SJCRH30 (cell line): ENCODE results near the gene SLIT1. TPM values are rescaled to one million over a fixed set of nuclear protein-coding genes. Genes with fewer than 3 reads are reported as not detected.

Source experiments
- DNase-seq, 2 experiments: peaks; one replicate each; pipeline ENCODE4 v3.0.0-alpha.2; 2015 to 2020
- H3K27ac ChIP-seq: fragments of 250-450 bp; sonication (Bioruptor Pico); 2 replicates; pipeline ENCODE4 v1.5.1; 2020; ENCODE audit warnings: mild to moderate bottlenecking, moderate library complexity
- H3K27me3 ChIP-seq: fragments of 250-450 bp; sonication (Bioruptor Pico); 2 replicates; pipeline ENCODE4 v1.5.1; 2020; ENCODE audit warnings: mild to moderate bottlenecking, moderate library complexity
- H3K36me3 ChIP-seq: fragments of 250-450 bp; sonication (Bioruptor Pico); 2 replicates; pipeline ENCODE4 v1.5.1; 2020; ENCODE audit warnings: mild to moderate bottlenecking, moderate library complexity
- H3K4me1 ChIP-seq: fragments of 250-450 bp; sonication (Bioruptor Pico); 2 replicates; pipeline ENCODE4 v1.5.1; 2020; ENCODE audit warnings: mild to moderate bottlenecking, moderate library complexity
- H3K4me3 ChIP-seq: fragments of 250-450 bp; sonication (Bioruptor Pico); 2 replicates; pipeline ENCODE4 v1.5.1; 2020; ENCODE audit warnings: mild to moderate bottlenecking, moderate library complexity
- H3K9me3 ChIP-seq: fragments of 250-450 bp; sonication (Bioruptor Pico); replicated peaks from 2 replicates; pipeline ENCODE4 v1.5.1; 2020; ENCODE audit warnings: mild to moderate bottlenecking, moderate library complexity
- total RNA-seq: library from RNA; depleted of rRNA; stranded (reverse); fragments of >200 nt; shearing (Covaris generic); gene quantifications from 2 replicates; pipeline ENCODE4 v1.2.3, GENCODE V29; 2014

Gene SLIT1
- total RNA-seq, 1 experiment from 2014 or later = 0.04 TPM

DNA sequence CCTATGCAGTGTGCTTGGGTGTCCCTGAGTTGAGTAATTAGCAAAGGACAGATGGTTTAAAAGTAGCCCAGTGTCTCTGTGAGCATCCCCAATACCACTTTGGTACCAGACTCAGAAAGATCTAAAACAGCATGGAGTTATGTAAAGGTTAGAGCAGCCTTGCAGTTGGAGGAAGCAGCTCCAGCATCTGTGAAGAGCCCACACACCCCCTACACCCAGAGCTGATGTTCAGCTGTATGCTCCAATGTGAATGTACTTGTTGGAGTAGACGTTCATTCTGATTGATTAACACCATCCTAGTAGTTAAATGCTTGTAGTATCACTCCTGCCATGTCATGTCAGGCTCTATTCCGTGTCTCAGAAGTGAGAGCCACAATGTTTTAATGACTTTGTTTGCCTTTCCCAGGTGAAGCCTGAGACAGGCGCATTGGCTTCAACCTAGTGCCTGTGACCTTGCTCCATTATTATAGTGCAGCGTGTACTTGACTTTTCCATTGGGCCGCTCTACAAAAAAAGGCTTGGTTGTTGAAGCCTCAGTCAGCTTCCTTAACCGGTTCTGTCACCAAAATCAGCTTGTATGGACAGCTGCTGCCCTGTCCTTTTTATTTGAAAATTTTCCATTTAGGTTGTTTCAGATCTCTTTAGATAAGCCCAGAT is 199.4 kb downstream of the SLIT1 start:
- no peak overlapping the region for H3K27ac ChIP-seq
- DNase-seq = no peak
- H3K27me3 ChIP-seq = no peaks in the 10 kb centered on the region
- no peaks in the 10 kb centered on the region for H3K9me3 ChIP-seq
- no peaks in the 10 kb centered on the region for H3K4me1 ChIP-seq
- H3K4me3 ChIP-seq = no peak overlapping the region
- 0 out of 2 replicates have a peak, but pooled peaks cover 3% of the 10 kb centered on the region for H3K36me3 ChIP-seq

DNA sequence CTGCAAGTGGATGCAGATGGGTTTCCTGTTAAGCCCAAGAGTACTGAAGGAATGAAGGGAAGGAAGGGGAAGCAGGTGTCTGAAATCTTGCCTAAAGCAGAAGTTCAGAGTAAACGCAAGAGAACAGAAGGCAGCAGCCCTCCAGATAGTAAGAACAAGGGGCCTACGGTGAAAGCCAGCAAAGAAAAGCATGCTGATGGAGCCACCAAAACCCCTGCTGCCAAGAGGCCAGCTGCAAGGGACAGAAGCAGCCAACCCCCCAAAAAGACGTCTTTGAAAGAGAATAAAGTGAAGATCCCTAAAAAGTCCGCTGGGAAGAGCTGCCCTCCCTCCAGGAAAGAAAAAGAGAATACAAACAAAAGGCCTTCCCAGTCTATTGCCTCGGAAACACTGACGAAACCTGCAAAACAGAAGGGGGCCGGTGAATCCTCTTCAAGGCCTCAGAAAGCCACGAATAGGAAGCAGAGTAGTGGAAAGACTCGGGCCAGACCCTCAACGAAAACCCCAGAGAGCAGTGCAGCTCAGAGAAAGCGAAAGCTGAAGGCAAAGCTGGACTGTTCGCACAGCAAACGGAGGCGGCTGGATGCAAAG is 201.1 kb downstream of the SLIT1 start:
- peaks cover 3% of the 10 kb centered on the region; the same call in 1 of the 2 replicates for H3K36me3 ChIP-seq
- no peaks in the 10 kb centered on the region for H3K9me3 ChIP-seq
- H3K27me3 ChIP-seq = no peaks in the 10 kb centered on the region
- no peak overlapping the region for H3K27ac ChIP-seq
- H3K4me3 ChIP-seq = no peak overlapping the region
- no peaks in the 10 kb centered on the region for H3K4me1 ChIP-seq
- no peak for DNase-seq

DNA sequence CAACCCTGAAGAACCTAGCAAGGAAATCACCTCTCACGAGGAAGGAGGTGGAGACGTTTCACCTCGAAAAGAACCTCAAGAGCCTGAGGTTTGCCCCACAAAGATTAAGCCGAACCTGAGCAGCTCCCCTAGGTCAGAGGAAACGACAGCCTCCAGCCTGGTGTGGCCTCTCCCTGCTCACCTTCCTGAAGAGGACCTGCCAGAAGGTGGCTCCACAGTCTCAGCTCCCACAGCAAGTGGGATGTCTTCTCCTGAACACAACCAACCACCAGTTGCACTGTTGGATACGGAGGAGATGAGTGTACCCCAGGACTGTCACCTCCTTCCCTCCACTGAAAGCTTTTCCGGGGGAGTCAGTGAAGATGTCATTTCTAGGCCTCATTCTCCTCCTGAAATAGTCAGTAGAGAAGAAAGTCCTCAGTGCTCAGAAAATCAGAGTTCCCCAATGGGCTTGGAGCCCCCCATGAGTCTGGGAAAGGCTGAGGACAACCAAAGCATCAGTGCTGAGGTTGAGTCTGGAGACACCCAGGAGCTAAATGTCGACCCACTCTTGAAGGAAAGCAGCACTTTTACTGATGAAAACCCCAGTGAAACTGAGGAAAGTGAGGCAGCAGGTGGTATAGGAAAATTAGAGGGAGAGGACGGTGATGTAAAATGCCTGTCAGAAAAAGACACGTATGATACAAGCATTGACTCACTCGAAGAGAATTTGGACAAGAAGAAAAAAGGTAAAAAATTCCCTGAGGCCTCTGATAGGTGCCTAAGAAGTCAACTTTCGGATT is 203.4 kb downstream of the SLIT1 start:
- no peaks in the 10 kb centered on the region for H3K4me1 ChIP-seq
- no peaks in the 10 kb centered on the region for H3K9me3 ChIP-seq
- no peak overlapping the region for H3K4me3 ChIP-seq
- no peak overlapping the region for H3K27ac ChIP-seq
- H3K36me3 ChIP-seq = peaks cover 3% of the 10 kb centered on the region; the same call in 1 of the 2 replicates
- H3K27me3 ChIP-seq = no peaks in the 10 kb centered on the region
- no peak for DNase-seq

DNA sequence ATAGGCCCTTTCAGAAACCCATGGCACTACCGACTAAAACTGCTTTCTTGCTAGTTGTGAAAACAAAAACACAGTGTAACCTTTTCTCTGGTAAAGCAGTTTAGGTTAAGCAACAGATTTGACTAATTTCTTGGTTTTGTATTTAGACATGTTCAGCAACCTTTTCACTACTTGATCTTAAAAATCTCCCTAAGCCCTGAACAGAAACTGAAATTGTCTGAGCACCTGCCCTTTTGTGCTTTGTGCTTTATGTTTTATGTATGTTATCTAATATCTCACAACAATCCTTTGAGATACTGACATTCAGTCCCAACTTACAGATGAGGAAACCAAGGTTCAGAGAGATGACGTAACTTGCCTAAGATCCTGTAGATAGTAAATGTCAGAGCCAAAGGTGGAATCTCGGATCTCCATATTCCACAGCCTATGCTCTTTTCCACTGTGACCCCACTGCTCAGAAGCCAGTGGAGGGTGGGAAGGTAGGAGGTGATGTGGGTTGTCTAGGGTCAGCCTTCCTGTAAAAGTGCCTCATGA is 207.1 kb downstream of the SLIT1 start:
- no peaks in the 10 kb centered on the region for H3K9me3 ChIP-seq
- no peak overlapping the region for H3K27ac ChIP-seq
- no peak overlapping the region for H3K4me3 ChIP-seq
- no peaks in the 10 kb centered on the region for H3K4me1 ChIP-seq
- peaks cover 3% of the 10 kb centered on the region; the same call in 1 of the 2 replicates for H3K36me3 ChIP-seq
- H3K27me3 ChIP-seq = no peaks in the 10 kb centered on the region
- DNase-seq = no peak

DNA sequence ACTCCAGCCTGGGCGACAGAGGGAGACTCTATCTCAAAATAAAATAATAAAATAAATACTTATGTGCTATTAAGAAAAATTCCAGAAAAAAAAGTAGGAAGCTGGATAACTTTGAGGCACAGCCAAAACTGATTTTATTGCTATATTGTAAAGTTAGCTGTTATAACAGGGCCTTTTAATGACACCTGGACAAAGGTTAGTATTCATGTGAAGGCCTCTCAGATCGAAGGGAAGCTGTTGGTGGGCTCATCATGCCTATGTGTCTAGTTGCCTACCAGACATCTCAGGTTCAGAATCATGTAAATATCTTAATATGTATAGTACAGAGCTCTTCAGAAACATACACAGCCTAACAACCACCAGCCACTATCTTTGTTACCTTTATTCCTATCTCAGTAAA is 210.6 kb downstream of the SLIT1 start:
- Histone ChIP-seq H3K27me3 (no peaks in the 10 kb centered on the region), H3K4me3 (no peak overlapping the region), H3K36me3 (no peaks in the 10 kb centered on the region), H3K27ac (no peak overlapping the region), H3K9me3 (no peaks in the 10 kb centered on the region), H3K4me1 (no peaks in the 10 kb centered on the region)
- no peak for DNase-seq

DNA sequence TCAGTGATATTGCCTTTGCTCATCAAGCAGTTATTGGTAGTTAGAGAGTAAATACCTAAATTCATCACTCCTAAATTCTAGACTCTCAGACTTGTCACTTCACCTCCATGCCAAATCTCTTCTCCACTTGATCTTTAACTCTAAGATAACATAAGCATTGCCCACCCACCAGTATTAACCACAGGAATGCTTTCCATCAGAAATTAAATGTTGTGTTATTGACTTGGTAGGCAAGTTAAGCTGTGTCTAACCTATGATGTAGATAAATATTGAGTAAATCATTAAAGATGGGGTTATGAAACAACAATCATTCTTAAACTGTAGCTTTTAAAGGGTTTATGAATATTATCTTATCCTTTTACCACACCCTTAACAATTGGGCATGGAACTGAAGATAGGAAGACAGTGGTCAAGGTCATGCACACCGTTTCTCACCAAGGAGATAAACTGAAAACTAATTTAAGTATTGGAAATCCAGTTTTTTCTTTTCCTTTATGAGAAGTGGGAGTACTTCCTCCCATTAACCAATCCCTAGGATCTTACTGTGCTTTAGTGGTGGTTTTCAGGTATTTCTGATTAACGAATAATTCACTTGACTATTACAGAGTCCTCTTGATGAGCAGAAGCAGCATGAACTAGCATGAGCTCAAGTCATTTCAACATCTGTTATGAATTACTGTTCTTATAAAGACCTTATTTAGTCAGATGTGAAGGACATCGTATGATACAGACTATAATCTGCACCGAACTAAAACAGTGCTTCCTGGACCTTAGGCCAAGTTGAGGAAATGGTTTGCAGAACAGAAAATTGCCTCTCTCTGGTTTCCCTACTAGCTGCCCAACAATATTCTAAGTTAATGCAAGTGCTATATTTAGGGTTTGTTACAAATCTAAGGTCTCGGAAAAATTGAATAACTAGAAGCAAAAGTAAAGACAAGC is 211.7 kb downstream of the SLIT1 start:
- DNase-seq = no peak
- no peaks in the 10 kb centered on the region for H3K36me3 ChIP-seq
- H3K9me3 ChIP-seq = no peaks in the 10 kb centered on the region
- no peak overlapping the region for H3K27ac ChIP-seq
- no peaks in the 10 kb centered on the region for H3K27me3 ChIP-seq
- no peaks in the 10 kb centered on the region for H3K4me1 ChIP-seq
- H3K4me3 ChIP-seq = no peak overlapping the region

DNA sequence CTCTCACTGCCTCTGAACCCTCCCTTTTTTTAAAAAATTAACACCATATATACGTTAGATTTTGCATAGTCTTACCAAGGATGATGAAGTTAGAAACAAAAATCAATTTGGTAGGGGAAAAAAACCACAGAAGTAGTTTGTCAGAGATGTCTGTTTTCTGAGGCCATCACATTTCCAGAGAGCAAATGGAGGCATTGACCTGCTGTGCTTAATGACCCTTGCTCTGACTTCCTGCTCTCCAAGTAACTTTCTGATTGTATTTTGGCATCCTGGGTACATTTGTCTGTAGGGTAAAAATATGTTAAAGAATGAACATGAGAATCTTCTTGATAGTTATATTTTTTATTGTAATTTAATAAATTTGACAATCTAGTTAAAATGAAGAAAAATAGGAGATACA is 213.5 kb downstream of the SLIT1 start:
- Histone ChIP-seq H3K27ac (no peak overlapping the region), H3K4me1 (no peaks in the 10 kb centered on the region), H3K4me3 (no peak overlapping the region), H3K27me3 (no peaks in the 10 kb centered on the region), H3K36me3 (no peaks in the 10 kb centered on the region), H3K9me3 (no peaks in the 10 kb centered on the region)
- no peak for DNase-seq

DNA sequence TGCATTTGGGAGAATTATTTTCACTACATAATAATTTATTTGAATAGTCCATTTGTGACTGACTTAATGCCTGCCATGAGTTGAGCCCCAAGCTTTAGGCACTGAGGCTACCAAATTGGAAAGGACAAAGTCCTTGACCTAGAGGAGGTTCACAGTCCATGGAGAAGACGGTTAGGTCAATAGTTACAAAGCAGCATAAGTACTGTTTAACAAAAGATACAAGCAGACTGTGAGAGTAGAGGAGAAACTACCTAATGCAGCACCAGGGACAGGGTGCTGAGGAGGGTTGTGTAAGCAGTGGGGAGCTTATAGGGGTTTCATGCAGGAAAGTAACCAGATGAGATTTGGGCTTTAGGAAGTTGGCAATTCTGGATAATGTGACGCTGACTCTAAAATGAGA is 214.4 kb downstream of the SLIT1 start:
- Histone ChIP-seq H3K27me3 (no peaks in the 10 kb centered on the region), H3K27ac (no peak overlapping the region), H3K4me3 (no peak overlapping the region), H3K9me3 (no peaks in the 10 kb centered on the region), H3K36me3 (no peaks in the 10 kb centered on the region), H3K4me1 (no peaks in the 10 kb centered on the region)
- DNase-seq = no peak

DNA sequence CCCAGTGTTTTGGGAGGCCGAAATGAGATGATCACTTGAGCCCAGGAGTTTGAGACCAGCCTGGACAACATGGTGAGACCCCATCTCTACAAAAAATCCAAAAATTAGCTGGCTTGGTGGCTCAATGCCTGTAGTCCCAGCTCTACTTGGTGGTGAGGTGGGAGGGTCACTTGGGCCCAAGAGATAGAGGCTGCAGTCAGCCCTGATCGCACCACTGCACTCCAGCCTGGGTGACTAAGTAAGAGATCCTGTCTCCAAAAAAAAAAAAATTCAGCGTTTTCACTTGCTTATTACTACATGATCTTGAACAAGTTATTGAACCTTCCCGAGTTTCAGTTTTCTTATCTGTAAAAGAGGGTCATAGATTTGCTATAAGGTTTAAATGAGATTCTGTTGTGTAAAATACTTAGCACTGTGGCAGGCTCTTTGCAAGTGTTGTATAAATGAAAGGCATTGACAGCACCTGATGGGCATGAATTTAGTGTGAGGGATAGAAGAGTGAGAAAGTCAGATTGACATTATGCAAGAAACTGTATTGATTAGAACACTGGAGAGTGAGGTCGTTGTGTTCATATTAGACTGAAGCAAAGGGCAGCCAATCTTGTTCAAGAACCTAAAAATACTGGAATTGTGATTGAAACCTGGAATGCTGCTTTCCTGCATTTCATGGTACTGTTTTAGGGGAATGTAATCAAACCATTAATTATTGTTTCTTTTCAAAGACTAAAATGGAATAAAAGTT is 216.9 kb downstream of the SLIT1 start:
- Histone ChIP-seq H3K27me3 (no peaks in the 10 kb centered on the region), H3K27ac (no peak overlapping the region), H3K36me3 (no peaks in the 10 kb centered on the region), H3K4me3 (no peak overlapping the region), H3K9me3 (no peaks in the 10 kb centered on the region), H3K4me1 (no peaks in the 10 kb centered on the region)
- no peak for DNase-seq

DNA sequence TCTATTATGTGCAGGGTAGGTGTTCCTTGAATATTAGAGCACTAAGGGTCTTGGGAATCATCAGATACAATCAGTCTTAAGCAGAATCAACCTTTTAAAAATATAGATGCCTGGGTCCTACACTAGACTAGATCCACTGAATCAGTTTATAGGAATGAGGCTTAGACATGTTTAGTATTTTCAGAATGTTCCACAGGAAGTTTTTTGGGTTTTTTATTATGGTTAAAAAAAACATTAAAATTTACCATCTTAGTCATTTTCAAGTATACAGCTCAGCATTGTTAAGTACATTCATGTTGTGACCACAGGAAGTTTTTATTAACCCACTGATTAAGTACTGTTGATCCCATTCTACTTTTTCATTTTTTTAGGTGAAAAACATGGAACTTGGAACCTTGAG is 217.9 kb downstream of the SLIT1 start:
- H3K27me3 ChIP-seq = no peaks in the 10 kb centered on the region
- H3K9me3 ChIP-seq = no peaks in the 10 kb centered on the region
- H3K27ac ChIP-seq = no peak overlapping the region
- H3K4me3 ChIP-seq = no peak overlapping the region
- H3K36me3 ChIP-seq = no peaks in the 10 kb centered on the region
- no peak for DNase-seq
- H3K4me1 ChIP-seq = no peaks in the 10 kb centered on the region

DNA sequence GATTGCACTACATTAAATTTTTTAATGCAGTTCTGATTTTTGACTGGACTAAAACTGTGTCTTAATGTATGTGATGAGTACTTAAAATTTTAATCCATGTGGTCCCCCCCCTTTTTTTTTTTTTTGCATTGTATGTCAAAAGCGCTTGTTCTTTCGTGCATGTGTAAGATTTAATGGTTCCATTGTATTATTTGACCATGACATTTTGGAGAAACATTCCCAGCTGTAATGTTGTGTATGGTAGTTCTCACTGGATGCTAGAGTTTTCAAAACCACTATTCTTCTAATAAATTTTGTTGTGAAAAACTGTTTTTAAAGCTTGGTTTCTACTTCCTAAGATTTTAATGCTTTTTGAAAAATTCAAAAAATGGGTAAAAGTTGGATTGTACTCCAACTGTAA is 221.6 kb downstream of the SLIT1 start:
- H3K36me3 ChIP-seq = no peaks in the 10 kb centered on the region
- DNase-seq = no peak

DNA sequence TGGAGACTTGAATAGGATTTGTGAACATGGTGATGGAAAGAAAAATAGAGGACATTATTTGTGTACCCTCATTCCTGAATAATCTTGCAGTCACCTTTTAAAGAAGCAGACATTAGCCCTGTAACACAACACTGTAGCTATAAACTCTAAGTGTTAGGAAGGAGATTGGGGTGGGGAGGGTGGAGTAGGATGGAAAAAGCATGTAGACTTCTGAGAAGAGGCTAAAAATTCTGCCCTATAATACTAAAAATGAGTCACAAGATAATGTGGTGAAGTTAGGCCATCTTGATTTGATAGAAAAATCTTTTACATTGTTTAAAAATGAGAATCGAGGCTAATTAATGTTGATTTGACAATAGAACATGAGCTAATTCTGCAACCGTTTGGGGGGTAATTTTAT is 224.9 kb downstream of the SLIT1 start:
- Histone ChIP-seq H3K27ac (no peak overlapping the region), H3K27me3 (no peaks in the 10 kb centered on the region), H3K9me3 (no peaks in the 10 kb centered on the region), H3K4me3 (no peak overlapping the region), H3K36me3 (no peaks in the 10 kb centered on the region; the same call in 1 of the 2 replicates), H3K4me1 (no peaks in the 10 kb centered on the region)
- no peak for DNase-seq

More for the DNA sequence above, 221.6 kb downstream of the SLIT1 start:
- Histone ChIP-seq H3K27ac (no peak overlapping the region), H3K4me1 (no peaks in the 10 kb centered on the region), H3K27me3 (no peaks in the 10 kb centered on the region), H3K9me3 (no peaks in the 10 kb centered on the region), H3K4me3 (no peak overlapping the region)

DNA sequence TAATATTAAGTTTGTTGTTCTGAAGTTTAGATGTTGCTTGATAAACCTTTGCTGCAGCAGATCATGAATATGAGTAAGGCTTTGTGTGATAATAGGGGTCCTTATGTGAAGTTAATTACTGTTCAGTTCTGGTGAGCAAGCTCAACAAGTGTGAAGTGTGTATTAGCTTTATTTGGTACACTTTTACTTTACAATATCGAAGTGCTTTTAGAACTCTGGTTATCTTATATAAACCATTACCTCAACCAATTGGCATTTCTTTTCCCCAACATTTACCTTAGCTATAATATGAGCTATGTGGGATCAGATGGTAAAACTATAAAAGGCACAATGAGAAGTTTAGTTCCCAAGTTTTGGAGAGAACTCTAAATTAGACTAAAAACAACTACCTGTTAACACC is 226.0 kb downstream of the SLIT1 start:
- DNase-seq = no peak
- Histone ChIP-seq H3K36me3 (no peaks in the 10 kb centered on the region; the same call in 1 of the 2 replicates), H3K9me3 (no peaks in the 10 kb centered on the region), H3K27ac (no peak overlapping the region), H3K4me3 (no peak overlapping the region), H3K27me3 (no peaks in the 10 kb centered on the region), H3K4me1 (no peaks in the 10 kb centered on the region)

DNA sequence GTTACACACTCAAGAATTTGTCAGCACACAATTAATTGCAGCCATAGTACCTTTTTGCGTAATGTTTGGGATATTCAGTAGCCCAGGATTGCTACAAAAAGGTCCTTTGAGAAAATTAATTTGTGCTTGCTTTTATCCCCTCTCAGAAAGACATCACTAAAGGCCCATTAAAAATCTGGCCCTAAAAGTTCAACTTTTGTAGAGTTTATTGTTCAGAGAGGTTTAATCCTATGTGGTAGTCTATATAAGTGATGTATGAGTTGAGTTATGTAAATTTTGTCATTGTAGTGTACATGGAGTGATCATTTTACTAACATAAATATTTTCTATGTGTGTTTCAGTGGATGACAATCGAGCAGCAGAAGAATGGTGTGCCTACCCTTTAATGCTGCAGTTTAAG is 227.7 kb downstream of the SLIT1 start:
- Histone ChIP-seq H3K4me3 (no peak overlapping the region), H3K4me1 (no peaks in the 10 kb centered on the region), H3K27me3 (no peaks in the 10 kb centered on the region), H3K36me3 (no peaks in the 10 kb centered on the region; the same call in 1 of the 2 replicates), H3K9me3 (no peaks in the 10 kb centered on the region), H3K27ac (no peak overlapping the region)
- DNase-seq = no peak
